SKM-1 treated with dmso at 0.1 percent for 144 hours (cell line): ENCODE data around the gene EPHA4.

Source experiments
- DNase-seq: peaks from one replicate; lab custom pipeline; 2025; ENCODE audit not compliant: unreplicated experiment; lab: John Stamatoyannopoulos, UW

Gene EPHA4

GRCh38 chr2:221506469-221506868 is 65.6 kb downstream of the EPHA4 start:
- no peak for DNase-seq

- no peak for DNase-seq
Observed at GRCh38 chr2:221505605-221506004, 66.5 kb downstream of the EPHA4 start.

- DNase-seq: no peak
Observed at GRCh38 chr2:221504905-221505304, 67.2 kb downstream of the EPHA4 start.

GRCh38 chr2:221503965-221504364 is 68.1 kb downstream of the EPHA4 start:
- DNase-seq: no peak

GRCh38 chr2:221502270-221503010 is 69.7 kb downstream of the EPHA4 start:
- no peak for DNase-seq

GRCh38 chr2:221501883-221502269 is 70.2 kb downstream of the EPHA4 start:
- DNase-seq: no peak

- no peak for DNase-seq
Observed at GRCh38 chr2:221501210-221501882, 70.8 kb downstream of the EPHA4 start.

GRCh38 chr2:221500501-221501209 is 71.4 kb downstream of the EPHA4 start:
- DNase-seq: no peak

- DNase-seq: no peak
Observed at GRCh38 chr2:221495731-221496130, 76.4 kb downstream of the EPHA4 start.

- DNase-seq: no peak
Observed at GRCh38 chr2:221494556-221494955, 77.5 kb downstream of the EPHA4 start.

GRCh38 chr2:221493391-221493790 is 78.7 kb downstream of the EPHA4 start:
- no peak for DNase-seq

GRCh38 chr2:221492636-221493035 is 79.5 kb downstream of the EPHA4 start:
- no peak for DNase-seq

- no peak for DNase-seq
Observed at GRCh38 chr2:221490506-221491060, 81.5 kb downstream of the EPHA4 start.

GRCh38 chr2:221488136-221488807 is 83.8 kb downstream of the EPHA4 start:
- no peak for DNase-seq

- DNase-seq: no peak
Observed at GRCh38 chr2:221486106-221486505, 86.0 kb downstream of the EPHA4 start.

- no peak for DNase-seq
Observed at GRCh38 chr2:221485503-221485870, 86.6 kb downstream of the EPHA4 start.

GRCh38 chr2:221484761-221485502 is 87.2 kb downstream of the EPHA4 start:
- no peak for DNase-seq

GRCh38 chr2:221482666-221483455 is 89.2 kb downstream of the EPHA4 start:
- no peak for DNase-seq

- DNase-seq: no peak
Observed at GRCh38 chr2:221480821-221481220, 91.3 kb downstream of the EPHA4 start.

- DNase-seq: no peak
Observed at GRCh38 chr2:221480163-221480562, 91.9 kb downstream of the EPHA4 start.
